ENCODE results near the gene ATG5.

- TF ChIP-seq CSRNP3 (CRISPR knock-in tag; IDR thresholded peaks at IDR 0.05) (no peak), TCF4 (CRISPR knock-in tag; IDR thresholded peaks at IDR 0.05; ENCODE audit: borderline replicate concordance) (no peak), GLIS3 (CRISPR knock-in tag; IDR thresholded peaks at IDR 0.05) (no peak), ZFP30 (CRISPR knock-in tag; IDR thresholded peaks at IDR 0.05) (no peak), PATZ1 (CRISPR knock-in tag; IDR thresholded peaks at IDR 0.05; ENCODE audit: borderline replicate concordance) (no peak), ESRRG (CRISPR knock-in tag; IDR thresholded peaks at IDR 0.05) (no peak)
Measured at GRCh38 chr6:106194949-106195921, 130.3 kb downstream of the ATG5 start.

Data from SK-N-SH treated with all-trans-retinoic acid at 6 μM for 48 hours (cell line).